GM12878 (cell line): ENCODE results near the gene ABCC11. TPM values are rescaled to one million over a fixed set of nuclear protein-coding genes. Genes with fewer than 3 reads are reported as not detected.

ENCODE experiments used
- ATAC-seq: fragments of 200-7000 bp; cut with Tn5 transposase; 3 replicates; pipeline ENCODE4 v1.9.1; 2020; ENCODE audit warnings: mild to moderate bottlenecking, moderate library complexity
- BruUV-seq: library from RNA; stranded (reverse); fragments of 400-500 nt; replicated peaks from 2 replicates; lab custom pipeline; 2021; lab: Mats Ljungman, UMichigan
- CTCF ChIA-PET: fragments of 300-600 bp; sonication (Branson Sonifier 250); formaldehyde crosslinking; extraction: SDS; loops from one replicate; lab custom pipeline; 2021; ENCODE audit warnings: inconsistent platforms; lab: Yijun Ruan, JAX
- POLR2A ChIA-PET: fragments of 350-600 bp; formaldehyde crosslinking; extraction: SDS; loops from one replicate; lab custom pipeline; 2021; ENCODE audit warnings: inconsistent platforms; lab: Charles Lee
- RAD21 ChIA-PET: fragments of 300-600 bp; sonication (Branson Sonifier 250); formaldehyde crosslinking; loops from one replicate; lab custom pipeline; 2023; ENCODE audit warnings: antibody characterized with exemption; ENCODE audit not compliant: unreplicated experiment; lab: Charles Lee
- SMC1A ChIA-PET: fragments of 300-600 bp; sonication (Branson Sonifier 250); formaldehyde crosslinking; loops from one replicate; lab custom pipeline; 2023; ENCODE audit not compliant: unreplicated experiment, uncharacterized antibody; lab: Charles Lee
- DNase-seq: peaks from one replicate; pipeline ENCODE4 v3.0.0-alpha.2; 2011; ENCODE audit warnings: low read depth, low spot score
- FAIRE-seq: peaks from 3 replicates; lab custom pipeline; 2011; peaks lifted over from hg19 to GRCh38; lab: Jason Lieb, UNC
- H2AFZ ChIP-seq: 2 replicates; pipeline ENCODE4 v1.6.0; 2011; ENCODE audit warnings: low read depth, low read length, control low read depth; ENCODE audit not compliant: control insufficient read depth
- H3K27ac ChIP-seq: 2 replicates; pipeline ENCODE4 v1.5.1; 2011; ENCODE audit warnings: control low read depth; ENCODE audit not compliant: control insufficient read depth, insufficient read depth
- H3K27me3 ChIP-seq, 2 experiments: replicated peaks in 1 of 2; 2 replicates each; pipeline versions ENCODE4 v1.6.0 to v1.6.1; 2011; ENCODE audit warnings: low read length in 1 of 2; ENCODE audit not compliant: control insufficient read depth in 2 of 2, insufficient read depth in 2 of 2
- H3K36me3 ChIP-seq, 2 experiments: 2 replicates each; pipeline ENCODE4 v1.5.1; 2011; ENCODE audit warnings: low read length in 1 of 2; ENCODE audit not compliant: control insufficient read depth in 2 of 2, insufficient read depth in 2 of 2
- H3K4me1 ChIP-seq: 2 replicates; pipeline ENCODE4 v1.6.1; 2011; ENCODE audit warnings: mild to moderate bottlenecking, low read length, moderate library complexity, mixed read lengths; ENCODE audit not compliant: control insufficient read depth, insufficient read depth
- H3K4me2 ChIP-seq: 2 replicates; pipeline ENCODE4 v1.6.0; 2011; ENCODE audit warnings: control low read depth; ENCODE audit not compliant: control insufficient read depth, insufficient read depth
- H3K4me3 ChIP-seq: fragments of 200-600 bp; sonication (generic); 2 replicates; pipeline ENCODE4 v1.5.1; 2016
- H3K79me2 ChIP-seq: 2 replicates; pipeline ENCODE4 v1.6.0; 2011; ENCODE audit warnings: low read length; ENCODE audit not compliant: control insufficient read depth, insufficient read depth
- H3K9ac ChIP-seq: 2 replicates; pipeline ENCODE4 v1.8.0; 2011; ENCODE audit warnings: low read length, control low read depth, mixed read lengths; ENCODE audit not compliant: control insufficient read depth, insufficient read depth
- H3K9me3 ChIP-seq: replicated peaks from 3 replicates; pipeline ENCODE4 v1.5.1; 2011; ENCODE audit warnings: mild to moderate bottlenecking, low read length; ENCODE audit not compliant: control insufficient read depth, insufficient read depth
- H4K20me1 ChIP-seq: 2 replicates; pipeline ENCODE4 v1.6.0; 2011; ENCODE audit not compliant: control insufficient read depth, insufficient read depth
- DPF2 ChIP-seq: fragments of 450-650 bp; IDR thresholded peaks from 2 replicates; pipeline ENCODE4 v1.6.1; 2017; ENCODE audit warnings: mild to moderate bottlenecking
- FOXK2 ChIP-seq: fragments of 450-650 bp; IDR thresholded peaks from 2 replicates; pipeline ENCODE4 v1.6.1; 2017; ENCODE audit warnings: mild to moderate bottlenecking, moderate library complexity
- GABPA ChIP-seq: IDR thresholded peaks from 2 replicates; pipeline ENCODE4 v1.6.1; 2014; ENCODE audit warnings: antibody characterized with exemption, low read depth, mild to moderate bottlenecking, inconsistent platforms
- REST ChIP-seq: IDR thresholded peaks from 2 replicates; pipeline ENCODE4 v1.6.1; 2012; ENCODE audit warnings: mild to moderate bottlenecking, low read depth, low read length
- ZNF274 ChIP-seq: IDR thresholded peaks from one replicate; pipeline ENCODE4 v1.8.0; 2011; ENCODE audit not compliant: insufficient read length, insufficient read depth
- WGBS: methylation state at CpG from one replicate; pipeline ENCODE4 v1.1.6; 2016; ENCODE audit warnings: low lambda C conversion rate; ENCODE audit not compliant: insufficient replicate concordance, insufficient coverage; ENCODE audit errors: missing lambda C conversion rate; 5-methylcytosine and 5-hydroxymethylcytosine counted together
- in situ Hi-C: fragments of 300-500 bp; cut with MboI; formaldehyde crosslinking; loops from 9 replicates; pipeline ENCODE4 v1.14.3; 2018; ENCODE audit warnings: mixed read lengths
- intact Hi-C: fragments of 100-400 bp; cut with micrococcal nuclease; formaldehyde crosslinking; loops from one replicate; pipeline ENCODE4 v1.14.2; 2022; ENCODE audit not compliant: unreplicated experiment
- polyA plus RNA-seq, 11 experiments: library from polyadenylated mRNA; depleted of rRNA in 4 of 11; unstranded in 6 of 11; stranded (reverse) in 5 of 11; fragments of >200 nt; fragmentation: Nextera tagmentation in 4 of 11; fragmentation: Illumina TruSeq in 1 of 11; extraction: Ambion mirVana in 4 of 11; extraction: Trizol in 1 of 11; gene quantifications; 1 replicate in 1 of 11; 2 replicates in 10 of 11; pipeline versions ENCODE4 v1.2.1 to v1.2.3, GENCODE V29; 2011 to 2016; ENCODE audit warnings: inconsistent platforms in 2 of 11, missing spikeins in 2 of 11, low read depth in 1 of 11
- total RNA-seq, 4 experiments: library from RNA; depleted of rRNA in 3 of 4; stranded (reverse); fragments of >200 nt in 3 of 4; fragmentation: Illumina TruSeq in 1 of 4; extraction: Trizol in 1 of 4; gene quantifications; 2 replicates each; pipeline versions ENCODE4 v1.2.1 to v1.2.3, GENCODE V29; 2013 to 2021

Gene ABCC11
- total and polyA plus RNA-seq, 10 of the 15 experiments (the other 5 are each of a cell fraction or from before 2014, with no cell fraction given), result 0.04 to 0.20 (median 0.10) TPM; not detected in 6

GRCh38 chr16:48140821-48141220 is 106.5 kb downstream of the ABCC11 start:
- Histone ChIP-seq H3K4me3 (no peak overlapping the region), H3K4me2 (no peak overlapping the region), H3K27ac (no peak overlapping the region), H3K9ac (no peak overlapping the region), H3K36me3 (no peaks in the 10 kb centered on the region), H2AFZ (no peak overlapping the region), H3K9me3 (no peaks in the 10 kb centered on the region; the same call in 2 of the 3 replicates), H4K20me1 (no peaks in the 10 kb centered on the region), H3K4me1 (no peaks in the 10 kb centered on the region), H3K79me2 (no peaks in the 10 kb centered on the region), H3K27me3 (no peaks in the 10 kb centered on the region)
- intact Hi-C loops (no loop called here), in situ Hi-C loops (no loop called here)
- RAD21 ChIA-PET, result no interaction called here
- WGBS, result 51% methylated on average over 6 of the region's 6 CpGs
- SMC1A ChIA-PET, result no interaction called here
- FAIRE-seq, result no peak
- ATAC-seq, result no peak
- no peak for TF ChIP-seq REST
- TF ChIP-seq FOXK2, result no peak
- no peak for TF ChIP-seq DPF2
- TF ChIP-seq ZNF274, result no peak
- no peak for TF ChIP-seq GABPA
- POLR2A ChIA-PET, result no interaction called here
- CTCF ChIA-PET, result no interaction called here
- no peak for DNase-seq
- BruUV-seq, result no TSS peak
